Tibial artery (tissue), 4 donors: ENCODE measurements around the gene SUSD6.
"Not testable (repeated sequence)": the region's sequence is repeated elsewhere in the genome, so short reads cannot be mapped to it uniquely, and the experiment has no call there.

ENCODE experiments used
- DNase-seq, 2 donors: peaks; one replicate each; pipeline ENCODE4 v3.0.0-alpha.2; 2019
- H3K27ac ChIP-seq, 2 donors: fragments of 200-600 bp; sonication (generic) in 1 of 2; 1 replicate in 1 of 2; 2 replicates in 1 of 2; pipeline ENCODE4 v1.5.1; 2018 to 2019; ENCODE audit warnings: mild to moderate bottlenecking in 1 of 2
- H3K27me3 ChIP-seq, 2 donors: fragments of 200-600 bp; sonication (generic) in 1 of 2; one replicate each; pipeline versions ENCODE4 v1.5.1 to v1.6.0; 2016 to 2019
- H3K36me3 ChIP-seq, 3 donors: fragments of 200-600 bp; sonication (generic) in 2 of 3; one replicate each; pipeline ENCODE4 v1.5.1; 2016 to 2019; ENCODE audit warnings: mild to moderate bottlenecking in 2 of 3
- H3K4me1 ChIP-seq, 4 donors: fragments of 200-600 bp; sonication (generic) in 2 of 4; 1 replicate in 3 of 4; 2 replicates in 1 of 4; pipeline ENCODE4 v1.5.1; 2016 to 2019
- H3K4me3 ChIP-seq, 2 donors: fragments of 200-600 bp; sonication (generic) in 1 of 2; 1 replicate in 1 of 2; 2 replicates in 1 of 2; pipeline ENCODE4 v1.5.1; 2018 to 2019; ENCODE audit warnings: mild to moderate bottlenecking in 2 of 2
- H3K9me3 ChIP-seq, 3 donors: fragments of 200-600 bp; sonication (generic) in 1 of 3; one replicate each; pipeline ENCODE4 v1.5.1; 2016 to 2019
- intact Hi-C: fragments of 100-400 bp; cut with DNase I; formaldehyde crosslinking; loops from one replicate; pipeline ENCODE4 v1.15.0; 2023; ENCODE audit warnings: low total_unique reads
- TF ChIP-seq, protein P1 (sequence below), 2 experiments: fragments of 200-600 bp in 1 of 2; fragments of 450-650 bp in 1 of 2; IDR thresholded peaks; one replicate each; pipeline ENCODE4 v1.5.1; 2017 to 2019; ENCODE audit warnings: antibody characterized with exemption in 2 of 2, mild to moderate bottlenecking in 1 of 2, moderate library complexity in 1 of 2

SUSD6 gene

DNA sequence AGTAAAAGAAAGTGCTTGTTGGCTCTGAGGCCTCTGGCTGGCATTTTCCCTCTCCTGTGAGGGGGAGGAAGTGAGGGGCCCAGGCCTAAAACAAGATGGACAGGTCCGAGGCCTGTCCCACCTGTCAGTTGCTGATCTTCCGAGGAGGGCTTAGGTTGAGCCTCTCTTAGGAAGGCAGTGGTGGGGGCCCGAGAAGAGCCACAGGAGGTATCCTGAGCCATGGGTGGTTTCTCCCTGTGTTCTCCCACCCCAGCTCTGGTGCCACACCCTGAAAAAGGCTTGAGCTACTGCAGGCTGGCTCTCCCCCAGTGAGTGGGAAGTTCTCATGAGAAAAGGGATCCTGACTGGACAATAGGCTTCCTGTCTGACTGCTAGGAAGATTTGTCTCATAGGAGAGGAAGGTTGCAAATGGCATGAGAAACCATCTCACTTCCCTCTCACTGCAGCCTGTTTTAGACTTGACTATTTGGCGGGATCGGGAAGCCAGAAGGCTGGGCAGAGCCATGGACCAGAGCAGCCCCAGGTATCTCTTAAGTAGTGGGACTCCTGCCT is 83.4 kb downstream of the SUSD6 start:
- Histone ChIP-seq H3K36me3 (no peaks in the 10 kb centered on the region), H3K9me3 (no peaks in the 10 kb centered on the region), H3K27ac (no peak overlapping the region), H3K4me3 (no peak overlapping the region), H3K27me3 (no peaks in the 10 kb centered on the region), H3K4me1 (peaks cover 3 to 61% (median 41%) of the 10 kb centered on the region in 4 donors)
- TF ChIP-seq, protein P1, sequence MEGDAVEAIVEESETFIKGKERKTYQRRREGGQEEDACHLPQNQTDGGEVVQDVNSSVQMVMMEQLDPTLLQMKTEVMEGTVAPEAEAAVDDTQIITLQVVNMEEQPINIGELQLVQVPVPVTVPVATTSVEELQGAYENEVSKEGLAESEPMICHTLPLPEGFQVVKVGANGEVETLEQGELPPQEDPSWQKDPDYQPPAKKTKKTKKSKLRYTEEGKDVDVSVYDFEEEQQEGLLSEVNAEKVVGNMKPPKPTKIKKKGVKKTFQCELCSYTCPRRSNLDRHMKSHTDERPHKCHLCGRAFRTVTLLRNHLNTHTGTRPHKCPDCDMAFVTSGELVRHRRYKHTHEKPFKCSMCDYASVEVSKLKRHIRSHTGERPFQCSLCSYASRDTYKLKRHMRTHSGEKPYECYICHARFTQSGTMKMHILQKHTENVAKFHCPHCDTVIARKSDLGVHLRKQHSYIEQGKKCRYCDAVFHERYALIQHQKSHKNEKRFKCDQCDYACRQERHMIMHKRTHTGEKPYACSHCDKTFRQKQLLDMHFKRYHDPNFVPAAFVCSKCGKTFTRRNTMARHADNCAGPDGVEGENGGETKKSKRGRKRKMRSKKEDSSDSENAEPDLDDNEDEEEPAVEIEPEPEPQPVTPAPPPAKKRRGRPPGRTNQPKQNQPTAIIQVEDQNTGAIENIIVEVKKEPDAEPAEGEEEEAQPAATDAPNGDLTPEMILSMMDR (IDR thresholded peaks at IDR 0.05) = no peak
- intact Hi-C loops = no loop called here
- DNase-seq = no peak

DNA sequence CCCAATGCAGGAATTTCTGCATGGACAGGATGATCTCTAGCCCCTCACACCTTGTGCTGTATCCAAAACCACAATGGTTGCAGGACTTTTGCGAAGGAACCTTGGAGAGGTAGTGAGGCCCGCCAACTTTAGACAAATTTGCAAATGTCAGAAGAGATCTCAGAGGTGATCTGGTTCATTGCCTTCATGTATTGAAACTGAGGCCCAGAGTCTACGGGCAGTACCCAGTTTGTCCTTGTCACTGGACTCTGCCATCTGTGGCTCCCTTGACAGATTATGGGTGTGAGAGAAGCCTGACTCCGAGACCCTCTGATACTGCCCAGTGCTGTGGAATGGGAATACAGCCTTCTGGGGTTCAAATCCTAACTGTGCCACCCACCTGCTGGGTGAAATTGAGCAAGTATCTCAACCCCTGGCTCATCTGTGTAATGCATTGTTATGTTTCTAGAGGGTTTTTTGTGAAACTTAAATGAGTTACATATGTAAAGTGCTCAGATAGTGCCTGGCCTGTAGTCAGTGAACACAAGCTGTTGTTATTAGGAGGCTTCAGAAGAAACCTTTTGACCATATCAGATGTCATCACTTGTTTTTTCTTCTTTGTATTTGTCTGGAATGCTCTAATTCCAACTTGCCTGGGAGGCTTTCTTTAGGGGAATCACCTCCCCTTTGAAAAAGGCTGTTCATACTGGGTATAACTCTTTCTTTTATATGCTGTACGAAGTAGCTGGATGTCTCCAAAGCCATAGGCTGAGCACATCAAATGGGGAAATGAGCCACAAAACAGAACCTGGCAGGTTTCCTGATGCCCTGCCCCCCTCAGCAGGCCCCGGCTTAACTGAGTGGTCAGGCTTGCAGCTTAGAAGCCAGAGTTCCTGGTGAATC is 84.2 kb downstream of the SUSD6 start:
- H3K36me3 ChIP-seq = no peaks in the 10 kb centered on the region
- H3K4me1 ChIP-seq = peaks cover 3 to 61% (median 42%) of the 10 kb centered on the region in 4 donors
- TF ChIP-seq, protein P1 (IDR thresholded peaks at IDR 0.05) = no peak
- DNase-seq = no peak
- H3K4me3 ChIP-seq = no peak overlapping the region
- no peak overlapping the region for H3K27ac ChIP-seq
- intact Hi-C loops = no loop called here
- H3K9me3 ChIP-seq = no peaks in the 10 kb centered on the region
- no peaks in the 10 kb centered on the region for H3K27me3 ChIP-seq

DNA sequence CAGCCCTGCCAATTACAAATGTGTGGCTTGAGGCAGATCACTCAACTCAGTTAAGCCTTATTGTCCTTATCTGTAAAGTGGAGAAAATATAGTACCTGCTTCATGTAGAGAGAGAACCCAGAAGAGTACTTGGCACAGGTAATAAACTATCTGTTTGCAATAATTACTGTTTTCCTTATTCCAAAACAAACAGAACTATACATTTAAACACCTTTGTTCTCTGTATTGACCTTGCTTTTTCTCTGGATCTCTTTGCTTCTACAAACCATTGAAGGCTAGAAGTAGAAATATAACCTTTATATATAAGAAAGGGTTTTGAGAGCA is 84.8 kb downstream of the SUSD6 start:
- H3K36me3 ChIP-seq = no peaks in the 10 kb centered on the region
- intact Hi-C loops = no loop called here
- H3K4me3 ChIP-seq = no peak overlapping the region
- H3K27ac ChIP-seq = no peak overlapping the region
- no peak for DNase-seq
- no peaks in the 10 kb centered on the region for H3K9me3 ChIP-seq
- H3K27me3 ChIP-seq = no peaks in the 10 kb centered on the region
- peaks cover 3 to 63% (median 42%) of the 10 kb centered on the region in 4 donors for H3K4me1 ChIP-seq
- TF ChIP-seq, protein P1 (IDR thresholded peaks at IDR 0.05) = no peak

DNA sequence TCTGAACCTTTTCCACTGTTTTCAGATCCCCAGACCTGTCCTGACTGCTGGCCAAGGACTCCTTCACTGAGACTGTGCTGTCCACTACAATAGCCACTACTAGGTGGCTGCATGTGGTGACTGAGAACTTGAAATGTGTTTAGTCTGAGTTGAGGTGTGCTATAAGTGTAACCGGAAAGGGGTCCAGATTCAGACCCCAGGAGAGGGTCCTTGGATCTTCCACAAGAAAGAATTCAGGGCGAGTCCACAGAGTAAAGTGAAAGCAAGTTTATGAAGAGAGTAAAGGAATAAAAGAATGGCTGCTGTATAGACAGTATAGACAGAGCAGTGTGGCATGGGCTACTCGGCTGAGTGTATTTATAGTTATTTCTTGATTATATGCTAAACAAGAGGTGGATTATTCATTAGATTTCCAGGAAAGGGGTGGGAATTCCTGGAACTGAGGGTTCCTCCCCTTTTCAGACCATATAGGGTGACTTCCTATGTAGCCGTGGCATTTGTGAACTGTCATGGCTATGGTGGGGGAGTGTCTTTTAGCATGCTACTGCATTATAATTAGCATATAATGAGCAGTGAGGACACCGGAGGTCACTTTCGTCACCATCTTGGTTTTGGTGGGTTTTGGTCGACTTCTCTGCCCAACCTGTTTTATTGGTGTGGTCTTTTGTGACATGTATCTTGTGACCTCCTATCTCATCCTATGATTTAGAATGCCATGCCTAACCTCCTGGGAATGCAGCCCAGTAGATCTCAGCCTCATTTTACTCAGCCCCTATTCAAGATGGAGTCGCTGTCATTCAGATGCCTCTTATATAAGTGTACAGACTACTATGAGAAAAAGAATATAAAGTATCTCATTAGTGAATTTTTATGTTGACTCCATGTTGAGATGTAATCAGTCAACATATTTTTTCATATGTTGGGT is 85.5 kb downstream of the SUSD6 start:
- Histone ChIP-seq H3K27ac (no peak overlapping the region), H3K9me3 (no peaks in the 10 kb centered on the region), H3K4me1 (peaks cover 3 to 65% (median 42%) of the 10 kb centered on the region in 4 donors), H3K36me3 (no peaks in the 10 kb centered on the region), H3K27me3 (no peaks in the 10 kb centered on the region), H3K4me3 (no peak overlapping the region)
- TF ChIP-seq, protein P1 (IDR thresholded peaks at IDR 0.05) = no peak
- intact Hi-C loops = no loop called here
- no peak for DNase-seq

DNA sequence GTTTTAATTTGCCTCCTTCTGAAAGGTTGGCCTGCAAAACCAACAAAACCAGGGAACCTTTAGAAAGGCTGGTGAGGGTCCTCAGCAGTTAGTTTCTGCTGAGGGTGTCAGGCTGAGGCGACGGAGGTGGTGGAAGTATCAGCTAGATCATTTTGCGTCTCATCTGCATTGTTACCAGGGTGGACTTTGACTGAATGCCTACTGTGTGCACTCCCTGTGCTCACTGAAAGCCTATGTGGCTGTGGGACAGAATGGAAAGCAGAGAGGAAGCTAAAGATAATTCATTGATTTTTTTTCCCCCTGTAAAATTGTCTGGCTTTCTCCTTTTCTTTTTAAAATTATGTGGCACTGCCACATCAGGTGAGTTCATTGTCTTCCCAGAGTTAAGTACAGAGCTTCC is 87.2 kb downstream of the SUSD6 start:
- H3K27ac ChIP-seq = no peak overlapping the region
- TF ChIP-seq, protein P1 (IDR thresholded peaks at IDR 0.05) = no peak
- no peak for DNase-seq
- no peaks in the 10 kb centered on the region for H3K9me3 ChIP-seq
- H3K27me3 ChIP-seq = no peaks in the 10 kb centered on the region
- peaks cover 0 to 4% (median under 1%) of the 10 kb centered on the region in 3 donors for H3K36me3 ChIP-seq
- intact Hi-C loops = no loop called here
- H3K4me3 ChIP-seq = no peak overlapping the region
- H3K4me1 ChIP-seq = peaks cover 3 to 54% (median 40%) of the 10 kb centered on the region in 4 donors

DNA sequence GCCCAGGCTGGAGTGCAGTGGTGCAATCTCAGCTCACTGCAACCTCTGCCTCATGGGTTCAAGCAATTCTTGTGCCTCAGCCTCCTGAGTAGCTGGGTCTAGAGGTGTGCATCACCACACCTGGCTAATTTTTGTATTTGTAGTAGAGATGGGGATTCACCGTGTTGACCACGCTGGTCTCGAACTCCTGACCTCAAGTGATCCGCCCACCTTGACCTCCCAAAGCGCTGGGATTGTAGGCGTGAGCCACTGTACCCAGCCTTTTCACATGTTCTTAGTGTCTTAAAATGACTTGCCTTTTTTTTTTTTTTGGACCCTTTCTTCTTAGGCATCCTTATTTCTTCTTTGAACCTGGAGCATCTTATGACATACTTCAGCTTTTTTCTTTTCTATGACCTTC is 87.8 kb downstream of the SUSD6 start:
- H3K27ac ChIP-seq, H3K27me3 ChIP-seq, H3K4me3 ChIP-seq, DNase-seq, H3K36me3 ChIP-seq, H3K9me3 ChIP-seq, intact Hi-C loops: not testable (repeated sequence)
- peaks cover 3 to 47% (median 37%) of the 10 kb centered on the region in 4 donors for H3K4me1 ChIP-seq
